HG02588 (cell line): ENCODE data around the gene SMOC2.
"Not testable (repeated sequence)": the region's sequence is repeated elsewhere in the genome, so short reads cannot be mapped to it uniquely, and the experiment has no call there.

Experiments used
- ATAC-seq: cut with Tn5 transposase; IDR thresholded peaks from one replicate; pipeline ENCODE4 v1.9.1; 2021; ENCODE audit warnings: mild to moderate bottlenecking, moderate library complexity; ENCODE audit not compliant: unreplicated experiment

The SMOC2 gene

DNA sequence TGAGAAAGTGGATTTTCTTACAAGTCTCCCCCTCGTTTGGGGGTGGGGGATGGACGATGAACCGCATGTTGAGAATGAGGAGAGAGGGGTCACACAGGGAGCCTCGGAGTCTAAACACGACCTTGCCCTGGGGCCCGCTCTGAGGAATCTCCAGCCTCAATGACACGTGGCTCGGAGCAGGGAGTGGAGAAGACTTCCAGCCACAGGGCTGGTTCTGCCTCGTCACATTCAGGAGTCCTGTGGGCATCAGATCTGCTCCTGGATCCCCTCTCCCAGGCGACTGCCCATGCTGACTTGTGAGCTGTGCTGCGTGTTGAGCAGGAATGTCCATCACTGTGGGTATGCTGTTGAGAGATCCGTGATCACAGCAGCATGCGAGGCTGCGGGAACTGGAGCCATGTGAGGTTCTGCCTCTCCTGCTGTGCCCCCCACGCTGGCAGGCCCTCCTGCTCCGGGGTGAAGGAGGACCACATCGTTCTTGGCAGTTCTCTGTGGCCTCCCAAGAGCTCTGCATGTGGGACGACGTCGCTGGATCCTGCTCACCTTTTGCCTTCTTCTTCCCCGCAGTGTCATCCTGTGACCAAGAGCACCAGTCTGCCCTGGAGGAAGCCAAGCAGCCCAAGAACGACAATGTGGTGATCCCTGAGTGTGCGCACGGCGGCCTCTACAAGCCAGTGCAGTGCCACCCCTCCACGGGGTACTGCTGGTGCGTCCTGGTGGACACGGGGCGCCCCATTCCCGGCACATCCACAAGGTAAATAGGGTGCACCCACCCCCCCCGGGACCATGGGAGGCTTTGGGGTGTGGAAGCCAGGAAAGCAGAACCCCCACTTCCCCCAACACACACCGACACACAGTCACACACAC lies 157.5 kb downstream of the SMOC2 start:
- no peak for ATAC-seq

DNA sequence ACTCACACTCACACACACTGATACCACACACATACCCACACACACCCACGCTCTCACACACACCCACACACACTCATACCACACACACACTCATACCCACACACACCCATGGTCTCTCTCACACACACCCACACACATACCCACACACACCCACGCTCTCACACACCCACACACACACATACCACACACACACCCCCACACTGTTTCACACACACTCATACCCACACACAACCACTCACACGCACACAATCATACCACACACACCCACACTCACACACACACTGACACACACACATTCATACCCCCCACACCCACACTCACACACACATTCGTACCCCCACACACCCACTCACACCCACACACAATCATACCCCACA lies 158.1 kb downstream of the SMOC2 start:
- ATAC-seq = no peak

DNA sequence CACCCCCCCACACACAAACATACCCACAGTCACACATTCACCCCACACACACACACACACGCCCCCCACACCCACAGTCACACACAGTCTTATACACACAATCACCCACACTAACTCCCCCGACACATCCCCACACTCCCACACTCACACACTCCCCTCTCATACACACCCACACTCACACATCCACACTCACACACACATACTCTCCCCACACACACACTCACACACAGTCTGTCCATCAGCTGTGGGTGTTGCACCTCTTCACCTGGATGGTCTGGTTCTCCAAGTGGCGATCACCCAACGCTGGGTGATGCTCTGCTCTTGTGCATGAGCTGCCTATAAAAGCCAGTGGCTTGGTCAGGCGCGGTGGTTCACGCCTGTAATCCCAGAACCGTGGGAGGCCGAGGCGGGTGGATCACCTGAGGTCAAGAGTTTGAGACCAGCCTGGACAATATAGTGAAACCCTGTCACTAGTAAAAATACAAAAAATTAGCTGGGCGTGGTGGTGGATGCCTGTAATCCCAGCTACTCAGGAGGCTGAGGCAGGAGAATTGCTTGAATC lies 158.9 kb downstream of the SMOC2 start:
- ATAC-seq = no peak

DNA sequence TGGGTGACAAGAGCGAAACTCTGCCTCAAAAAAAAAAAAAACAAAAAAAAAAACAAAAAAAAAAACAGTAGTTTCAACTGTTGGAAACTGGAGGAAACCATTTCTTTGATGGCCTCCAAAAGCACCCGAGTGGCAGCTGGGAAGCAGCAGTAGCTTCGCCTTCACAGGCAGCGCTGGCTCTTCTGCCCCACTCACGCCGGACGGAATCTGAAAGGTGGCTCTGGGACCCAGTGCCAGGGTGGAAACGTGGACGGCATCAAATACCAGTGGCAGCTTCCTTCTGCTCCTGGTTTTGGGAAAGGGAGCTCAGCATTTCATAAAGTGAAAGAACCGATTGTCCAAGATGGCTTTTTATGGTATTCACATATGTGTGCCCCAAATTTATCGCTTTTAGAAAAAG lies 159.4 kb downstream of the SMOC2 start:
- no peak for ATAC-seq

DNA sequence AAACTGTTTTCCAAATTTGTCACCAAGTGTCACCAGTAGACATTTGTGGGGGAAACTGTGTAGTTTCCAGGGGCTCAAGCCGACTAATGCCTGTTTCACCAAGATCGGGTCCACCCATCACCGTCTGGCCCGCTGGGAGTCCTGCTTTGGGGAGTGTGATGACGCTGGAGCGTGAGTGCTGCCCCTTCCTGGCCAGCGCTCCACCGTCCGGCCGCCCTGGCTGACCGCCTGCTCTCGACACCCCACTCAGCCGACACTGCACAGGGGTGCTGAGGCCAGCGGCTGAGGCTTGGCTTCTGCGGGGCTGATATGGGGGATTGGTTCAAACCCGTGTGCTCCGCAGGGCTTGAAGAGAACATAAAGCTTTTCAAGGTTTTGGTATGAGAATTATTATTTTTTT lies 160.1 kb downstream of the SMOC2 start:
- ATAC-seq = no peak

DNA sequence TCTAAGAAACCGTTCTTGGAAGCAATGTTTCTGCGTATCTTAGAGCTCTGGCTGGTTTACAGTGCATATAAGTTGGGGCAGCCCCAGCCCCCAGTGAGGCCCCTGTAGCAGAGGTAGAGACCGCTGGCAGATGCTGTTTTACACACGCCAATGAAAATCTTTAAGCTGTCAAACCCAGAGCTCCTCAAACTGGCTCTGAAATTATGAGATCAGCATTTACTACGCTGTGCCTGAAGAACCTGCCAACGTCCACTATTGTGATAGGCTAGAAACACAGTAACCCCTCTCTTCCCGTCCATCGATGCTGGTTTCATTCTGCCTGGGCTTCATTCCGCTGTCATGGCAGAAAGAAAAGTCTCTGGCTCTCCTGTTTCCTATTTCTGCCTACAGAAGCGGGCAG lies 160.6 kb downstream of the SMOC2 start:
- no peak for ATAC-seq

DNA sequence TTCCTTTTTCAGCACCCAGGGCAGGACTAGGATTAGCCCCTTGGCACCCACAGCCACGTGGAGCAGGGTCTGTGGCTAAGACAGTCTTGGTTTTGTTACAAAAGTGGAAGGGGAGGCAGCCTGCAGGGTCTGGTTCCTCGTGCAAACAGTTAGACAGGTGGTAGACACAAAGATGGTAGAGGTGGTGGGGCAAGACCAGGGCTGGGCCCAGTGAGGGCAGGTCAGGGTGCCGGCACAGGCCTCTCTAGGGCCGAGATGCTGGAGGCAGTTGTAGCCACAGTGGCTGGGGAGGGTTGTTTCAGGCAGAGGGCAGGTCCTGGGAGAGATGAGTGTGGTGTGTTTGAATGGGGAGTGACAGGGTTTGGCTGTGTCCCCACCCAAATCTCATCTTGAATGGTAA lies 161.6 kb downstream of the SMOC2 start:
- ATAC-seq = no peak

DNA sequence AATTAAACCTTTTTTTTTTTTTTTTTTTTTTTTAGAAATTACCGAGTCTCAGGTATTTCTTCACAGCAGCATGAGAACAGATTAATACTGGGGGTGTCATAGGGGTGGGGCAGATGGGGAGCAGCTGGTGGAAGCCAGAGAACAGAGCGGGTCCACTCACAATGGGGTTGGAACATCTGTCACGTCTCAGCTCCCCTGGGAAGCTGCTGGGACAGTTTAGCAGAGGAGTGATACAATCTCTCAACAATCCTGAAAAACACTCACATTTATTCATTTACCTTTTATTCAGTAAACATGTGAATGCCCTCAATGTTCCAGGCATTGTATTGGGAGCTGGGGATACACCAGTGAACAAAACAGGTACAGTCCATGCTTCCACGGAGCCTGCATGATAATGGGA lies 162.2 kb downstream of the SMOC2 start:
- ATAC-seq = no peak

DNA sequence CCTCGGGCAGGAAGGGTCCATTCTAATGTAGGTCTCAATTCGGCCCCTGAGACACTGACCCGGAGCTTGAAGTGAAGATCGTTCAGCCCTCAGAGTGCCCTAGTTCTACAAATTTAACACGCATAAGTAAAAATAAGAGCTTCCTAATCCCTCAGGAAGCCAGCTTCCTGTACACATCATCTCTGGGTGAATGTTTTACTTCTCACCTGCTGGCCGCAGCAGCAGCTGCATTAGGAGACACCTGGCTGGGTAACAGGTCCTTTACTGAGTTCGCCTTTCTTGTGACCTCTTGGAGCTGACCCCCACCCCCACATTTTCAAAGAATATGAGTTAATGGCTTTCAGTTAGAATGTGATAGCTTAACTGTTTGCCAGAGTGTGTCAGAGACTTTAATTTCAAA lies 165.0 kb downstream of the SMOC2 start:
- no peak for ATAC-seq

DNA sequence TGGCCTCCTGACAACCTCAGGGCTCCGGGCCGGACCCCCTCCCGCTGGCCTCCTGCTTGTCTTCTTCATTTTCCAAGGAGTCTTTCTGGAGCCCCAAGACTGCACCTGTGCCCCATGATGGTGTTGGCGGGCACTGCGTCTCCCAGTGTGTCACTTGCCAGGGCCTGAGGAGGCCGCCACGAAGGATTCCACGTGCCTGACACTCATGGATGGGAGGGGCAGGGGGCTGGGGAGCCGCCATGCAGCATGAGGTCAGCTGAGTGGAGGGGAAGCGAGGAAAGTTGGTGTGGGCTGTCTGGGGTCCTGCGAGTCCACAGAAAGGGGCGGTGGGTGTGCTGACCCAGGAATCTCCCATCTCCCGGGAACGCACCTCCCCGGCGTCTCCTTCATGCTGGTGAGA lies 165.7 kb downstream of the SMOC2 start:
- ATAC-seq = no peak

DNA sequence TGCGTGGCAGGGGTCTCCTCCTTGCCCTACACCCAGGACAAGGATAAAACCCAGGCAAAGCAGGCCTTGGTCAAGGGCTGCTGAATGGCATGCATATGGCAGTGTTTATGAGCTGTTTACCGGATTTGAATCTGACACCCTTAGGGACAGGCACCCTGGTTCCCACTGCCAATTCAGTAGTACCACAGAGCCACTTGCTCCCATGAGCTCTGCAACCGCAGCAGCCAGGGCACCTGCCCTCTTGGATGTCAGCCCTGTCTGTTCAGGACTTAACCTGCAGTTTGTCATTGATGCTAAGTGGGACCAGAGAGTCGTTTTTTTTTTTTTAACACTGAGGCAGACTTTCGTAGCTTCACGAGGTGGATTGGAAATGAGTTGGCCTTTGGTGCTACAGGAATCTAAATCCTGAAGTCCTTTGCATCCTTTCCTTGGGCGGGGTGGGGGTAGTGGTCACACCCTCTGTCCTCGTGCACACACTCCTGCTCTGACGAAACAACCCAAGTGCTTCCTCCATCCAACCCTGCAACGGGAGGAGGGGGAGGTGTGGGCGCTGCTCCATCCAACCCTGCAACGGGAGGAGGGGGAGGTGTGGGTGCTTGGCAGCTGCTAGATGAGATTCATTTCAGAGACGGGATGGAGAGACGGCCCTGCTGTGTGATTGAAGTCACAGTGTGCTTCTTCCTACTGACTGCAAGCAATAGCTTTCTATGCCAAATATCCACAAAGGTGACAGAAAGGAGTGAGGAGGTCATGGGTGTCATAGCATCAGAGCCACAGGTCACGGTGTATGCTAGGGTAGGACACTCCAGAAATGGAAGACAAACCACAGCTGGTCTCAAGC lies 166.5 kb downstream of the SMOC2 start:
- ATAC-seq = no peak

DNA sequence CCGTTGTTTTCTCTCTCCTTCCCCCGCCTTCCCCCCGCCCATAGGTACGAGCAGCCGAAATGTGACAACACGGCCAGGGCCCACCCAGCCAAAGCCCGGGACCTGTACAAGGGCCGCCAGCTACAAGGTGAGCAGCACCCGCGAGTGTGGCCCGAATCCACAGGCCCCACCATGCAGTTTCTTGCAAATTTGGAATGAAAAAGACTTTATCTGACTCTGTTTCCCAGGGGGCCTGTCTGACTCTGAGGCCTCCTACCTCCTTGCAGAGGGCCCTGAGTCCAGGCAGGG lies 167.1 kb downstream of the SMOC2 start:
- ATAC-seq = no peak

DNA sequence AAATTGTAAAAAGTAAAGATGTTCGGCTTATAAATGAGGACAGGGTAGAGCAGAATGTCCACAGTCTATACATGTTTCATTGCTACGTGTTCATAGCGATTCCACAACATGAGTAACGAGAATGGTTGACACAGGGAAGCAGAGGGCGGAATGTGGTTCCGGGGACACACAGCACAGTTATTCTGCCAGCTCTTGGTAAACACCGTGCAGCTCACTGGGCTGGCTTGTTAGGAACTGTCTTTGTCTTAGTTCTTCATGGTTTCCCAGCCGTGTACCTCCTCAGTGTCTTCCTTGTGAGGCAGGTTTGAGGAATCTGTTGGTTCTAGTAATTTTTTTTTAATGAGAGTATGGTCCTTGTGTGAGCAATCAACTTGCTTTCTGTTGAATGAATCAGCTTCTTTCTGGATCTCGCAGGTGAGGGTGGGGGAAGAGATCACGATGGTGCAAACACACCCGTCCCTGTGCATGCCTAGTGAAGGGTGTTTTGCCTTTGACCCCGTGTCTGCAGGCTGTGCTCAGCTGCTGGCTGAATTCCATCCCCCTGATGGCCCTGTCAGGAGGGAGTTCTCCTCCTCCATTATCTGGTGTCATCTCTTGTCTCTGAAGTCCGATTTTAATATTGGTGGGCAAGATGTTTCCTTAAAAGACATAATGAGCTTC lies 168.2 kb downstream of the SMOC2 start:
- ATAC-seq = no peak

DNA sequence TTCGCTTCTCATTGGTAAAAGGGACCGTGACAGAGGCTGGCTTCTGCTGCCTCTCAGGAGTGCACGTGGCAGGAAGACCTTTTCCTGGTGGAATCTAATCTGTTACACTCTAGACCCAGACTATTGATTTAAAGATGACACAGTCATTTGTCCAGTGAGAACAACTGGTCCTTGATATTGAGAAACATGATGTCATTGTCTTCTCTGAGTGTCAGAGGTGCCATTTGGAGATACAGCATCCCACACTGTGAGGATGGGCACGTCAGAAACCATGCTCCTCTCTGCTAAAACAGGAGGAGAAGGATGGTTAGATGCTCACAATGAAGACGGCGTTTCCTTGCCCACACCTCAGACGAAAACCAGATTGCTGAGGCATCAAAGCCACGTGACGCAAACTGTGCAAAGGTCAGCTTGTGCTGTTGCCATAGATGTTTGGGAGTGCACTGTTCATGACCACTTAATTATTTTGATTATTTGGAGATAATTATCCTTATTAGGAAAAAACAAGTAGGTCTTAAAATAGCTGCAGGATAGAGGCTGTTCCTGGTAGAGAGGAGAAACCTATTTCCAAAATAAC lies 169.0 kb downstream of the SMOC2 start:
- ATAC-seq = no peak

DNA sequence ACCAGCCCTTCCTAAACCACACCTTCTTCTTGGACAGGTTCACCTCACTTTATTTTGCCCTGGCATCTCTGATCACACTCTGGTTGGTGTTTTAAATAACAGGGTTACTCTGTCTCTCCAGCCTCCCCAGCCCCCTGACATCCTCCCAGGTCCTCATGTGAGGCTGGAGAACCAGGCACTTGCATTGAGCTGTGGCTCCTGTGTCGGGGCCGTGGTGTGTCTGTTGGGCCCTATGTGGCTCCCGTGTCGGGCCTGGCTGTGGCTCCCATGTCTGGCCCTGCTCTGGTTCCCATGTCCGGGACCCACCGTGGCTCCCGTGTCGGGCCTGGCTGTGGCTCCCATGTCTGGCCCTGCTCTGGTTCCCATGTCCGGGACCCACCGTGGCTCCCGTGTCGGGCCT lies 170.0 kb downstream of the SMOC2 start:
- ATAC-seq = not testable (repeated sequence)

DNA sequence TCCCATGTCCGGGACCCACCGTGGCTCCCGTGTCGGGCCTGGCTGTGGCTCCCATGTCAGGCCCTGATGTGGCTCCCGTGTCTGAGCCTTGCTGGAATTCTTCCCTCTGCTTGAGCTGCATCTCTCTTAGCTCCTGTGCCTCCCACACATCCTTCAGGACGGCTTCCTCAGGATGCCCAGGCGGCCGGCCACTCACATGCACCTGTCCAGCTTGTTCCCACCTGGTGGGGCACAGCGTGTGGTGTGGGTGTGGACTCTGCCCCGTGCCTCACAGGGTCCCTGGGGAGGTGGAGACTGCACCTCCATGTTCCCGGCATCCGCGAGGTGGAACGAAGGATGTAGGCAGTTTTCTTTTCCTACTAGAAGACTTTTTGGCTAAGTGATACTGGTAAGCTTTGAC lies 170.7 kb downstream of the SMOC2 start:
- no peak for ATAC-seq

DNA sequence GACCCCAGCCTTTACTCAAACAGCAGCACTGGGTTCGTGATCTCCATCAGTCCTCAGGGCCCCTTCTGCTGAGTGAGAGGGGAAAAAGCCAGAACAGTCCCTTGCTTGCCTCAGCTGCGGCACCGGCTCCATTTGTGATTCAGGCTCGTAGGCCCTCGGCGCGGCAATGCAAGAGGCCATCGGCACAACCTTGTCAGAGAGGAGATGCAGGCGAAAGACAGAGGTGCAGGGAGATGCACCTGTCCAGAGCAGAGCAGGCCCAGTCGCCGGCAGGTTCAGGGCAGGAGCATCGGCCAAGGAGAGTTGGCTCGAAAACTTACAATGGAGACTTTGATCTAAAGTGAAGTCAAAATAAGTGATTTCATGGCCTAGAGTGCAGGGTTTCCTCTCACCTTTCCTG lies 171.6 kb downstream of the SMOC2 start:
- no peak for ATAC-seq

DNA sequence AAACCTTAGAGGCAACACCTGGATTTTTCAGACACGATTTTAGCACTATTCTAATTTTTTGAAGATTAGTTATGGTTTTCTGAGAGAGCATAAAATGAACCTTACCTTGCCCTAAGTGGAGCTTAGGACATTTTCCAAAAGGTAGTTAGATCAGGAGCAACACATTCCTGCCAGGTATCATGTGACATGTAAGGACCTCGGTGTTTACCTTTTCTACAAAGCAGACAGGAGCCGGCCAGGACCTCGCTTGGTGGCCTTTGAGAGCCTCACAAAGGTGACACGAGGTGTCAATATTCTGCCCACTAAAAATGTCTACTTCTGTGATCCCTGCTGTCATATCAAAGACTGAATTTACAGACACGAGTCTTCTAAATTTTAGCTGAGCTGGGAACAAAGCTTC lies 174.9 kb downstream of the SMOC2 start:
- no peak for ATAC-seq

DNA sequence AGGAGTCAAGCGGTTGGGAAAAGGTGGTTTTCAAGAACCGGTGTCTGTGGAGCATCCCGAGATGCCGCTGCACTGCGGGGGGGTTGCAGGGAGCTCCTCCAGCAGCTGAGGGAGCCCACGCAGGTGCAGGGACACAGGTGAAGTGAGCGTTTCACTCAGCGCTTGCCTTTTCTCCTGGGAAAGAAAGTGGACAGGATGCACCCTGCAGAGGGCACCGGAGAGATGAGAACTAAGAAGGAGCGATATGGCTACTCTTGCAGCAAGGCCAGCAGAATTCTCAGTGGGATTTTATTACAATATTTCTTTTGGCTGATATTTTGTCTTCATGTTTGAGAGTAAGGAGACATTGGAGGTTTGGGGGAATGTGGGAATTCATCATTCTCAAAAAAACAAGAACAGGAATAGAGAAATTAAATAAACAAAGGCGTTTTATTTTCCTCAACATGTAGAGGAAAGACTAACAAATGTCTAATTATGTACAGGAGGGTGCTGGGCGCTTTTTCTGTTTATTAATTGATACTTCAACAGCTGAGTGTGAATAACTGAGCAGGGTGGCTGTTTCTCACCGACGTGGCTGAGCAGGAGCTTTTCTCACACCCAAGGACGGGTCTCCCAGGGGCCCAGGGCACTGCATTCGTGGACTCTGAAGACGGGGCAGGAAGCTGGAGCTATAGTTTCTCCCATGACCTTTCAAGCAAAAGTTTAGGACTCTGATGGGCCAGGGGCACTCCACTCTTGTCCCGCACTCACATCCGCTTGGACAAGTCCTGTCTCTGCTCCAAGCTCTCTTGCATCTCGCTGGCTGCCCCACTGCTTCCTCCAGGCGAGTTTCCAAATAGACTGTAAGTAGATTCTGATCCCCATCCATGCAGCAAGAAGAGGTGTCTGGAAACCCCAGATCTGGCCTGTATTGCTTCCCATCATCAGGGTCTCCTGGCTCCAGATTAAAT lies 176.1 kb downstream of the SMOC2 start:
- no peak for ATAC-seq
